ENCODE measurements around the gene SCO2. TPM values are rescaled to one million over a fixed set of nuclear protein-coding genes. Genes with fewer than 3 reads are reported as not detected.

The SCO2 gene
- total and polyA plus RNA-seq, 9 of the 15 experiments (the other 6 are each of a cell fraction or from before 2014, with no cell fraction given): 0.34 to 4.0 (median 1.1) TPM; not detected in 3

GRCh38 chr22:50544078-50544745, 18.8 kb upstream of the SCO2 start (continued):
- TF ChIP-seq ZBTB33 (CRISPR knock-in tag; IDR thresholded peaks at IDR 0.05): peak; percentile 40; the same call in 1 of the 2 replicates
- TF ChIP-seq RBFOX2 (IDR thresholded peaks at IDR 0.05; ENCODE audit: low read depth, low read length): 0 out of 2 replicates have a peak, but pooled peaks have one; percentile 21
- TF ChIP-seq U2AF1 (optimal IDR thresholded peaks at IDR 0.05; ENCODE audit: low read depth, low read length): no peak

GRCh38 chr22:50542416-50542927, 17.1 kb upstream of the SCO2 start:
- CTCF ChIA-PET (ENCODE audit: low intra/inter-chr PET ratio): no interaction called here
- H3K4me2 ChIP-seq (ENCODE audit: insufficient read depth, low read length): no peak overlapping the region
- POLR2A ChIA-PET: interaction anchor here (0.6 kb wide), 1 partner anchor 17 kb away, joined by 5 read pairs; no protein-coding TSS in a partner anchor
- H2AFZ ChIP-seq (ENCODE audit: low read depth, low read length): no peak overlapping the region
- DNase-seq (ENCODE audit: extremely low read depth in 1 of 4, low spot score in 3 of 4) (no peak), FAIRE-seq (peak; percentile 23), ATAC-seq (no peak)
- H4K20me1 ChIP-seq (replicated peaks; ENCODE audit: control insufficient read depth, insufficient read depth, low read length): no peaks in the 10 kb centered on the region
- H3K9me3 ChIP-seq (replicated peaks; ENCODE audit: control insufficient read depth, insufficient read depth, low read depth, low read length): no peaks in the 10 kb centered on the region
- intact Hi-C loops (cut with micrococcal nuclease) (no loop called here), in situ Hi-C loops (cut with MboI) (no loop called here)
- H3K4me3 ChIP-seq: no peak overlapping the region
- H3K9ac ChIP-seq (ENCODE audit: insufficient read depth in 1 of 2, low read depth in 2 of 2, low read length in 2 of 2): no peak overlapping the region
- no peaks in the 10 kb centered on the region for H3K79me2 ChIP-seq (ENCODE audit: control insufficient read depth, insufficient read depth, low read length)
- WGBS (ENCODE audit: insufficient coverage, low coverage, missing lambda C conversion rate): 85% methylated on average over 11 of the region's 19 CpGs
- peaks cover 15 to 34% of the 10 kb centered on the region in 2 experiments for H3K4me1 ChIP-seq (replicated peaks in 1 of 2; ENCODE audit: control insufficient read depth in 2 of 2, insufficient read depth in 2 of 2, low read length in 2 of 2)
- TF ChIP-seq E2F4 (CRISPR knock-in tag; IDR thresholded peaks at IDR 0.05; ENCODE audit: low read depth) (no peak), STAT5A (IDR thresholded peaks at IDR 0.05; ENCODE audit: borderline replicate concordance, low read length) (no peak), ZNF589 (CRISPR knock-in tag; IDR thresholded peaks at IDR 0.05; ENCODE audit: low read depth) (no peak)
- H3K27ac ChIP-seq (ENCODE audit: extremely low read depth, low read depth, low read length): no peak overlapping the region
- no TSS peak for BruUV-seq (replicated peaks)
- H3K9me1 ChIP-seq (ENCODE audit: control insufficient read depth, insufficient read depth, low read length): no peaks in the 10 kb centered on the region
- no peaks in the 10 kb centered on the region for H3K36me3 ChIP-seq (ENCODE audit: control insufficient read depth, insufficient read depth, low read length)
- H3K27me3 ChIP-seq (ENCODE audit: control insufficient read depth in 2 of 2, insufficient read depth in 2 of 2, low read length in 2 of 2): no peaks in the 10 kb centered on the region
